Ovary (tissue), 3 donors: ENCODE measurements around the gene PHLDB1.

Experiments used
- EP300 ChIP-seq: sonication (generic); formaldehyde crosslinking; IDR thresholded peaks from one replicate; pipeline ENCODE4 v1.6.1; 2017; ENCODE audit warnings: antibody characterized with exemption
- POLR2A ChIP-seq: fragments of 450-650 bp; IDR thresholded peaks from one replicate; pipeline ENCODE4 v1.6.1; 2017; ENCODE audit warnings: antibody characterized with exemption, mild to moderate bottlenecking, moderate library complexity
- TF ChIP-seq, protein P1 (sequence below), 3 donors: fragments of 450-650 bp in 2 of 3; fragments of 200-600 bp in 1 of 3; IDR thresholded peaks; one replicate each; pipeline versions ENCODE4 v1.5.1 to v1.8.0; 2016 to 2022; ENCODE audit warnings: antibody characterized with exemption in 3 of 3, mild to moderate bottlenecking in 1 of 3
- donor health status: DM: no; HTN: no; CAD: no.

DNA sequence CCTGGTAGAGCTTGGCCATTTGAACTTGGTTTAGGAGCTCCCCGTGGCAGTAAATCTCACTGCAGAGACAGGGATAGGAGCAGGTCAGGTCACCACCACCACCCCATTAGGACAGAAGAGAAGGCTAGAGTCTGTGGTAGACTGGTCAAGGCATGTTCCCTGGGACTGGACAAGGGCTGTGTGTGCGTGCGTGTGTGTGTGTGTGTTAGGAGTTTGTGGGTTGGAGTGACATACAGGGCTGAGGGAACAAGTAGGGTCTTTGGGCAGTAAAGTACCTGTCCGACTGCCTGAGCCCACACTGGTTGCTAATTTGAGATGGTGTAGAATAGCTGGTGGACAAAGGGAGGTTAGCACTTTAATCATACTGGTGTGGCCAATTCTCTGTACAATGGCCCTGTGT is 56.0 kb downstream of the PHLDB1 start:
- TF ChIP-seq, protein P1, sequence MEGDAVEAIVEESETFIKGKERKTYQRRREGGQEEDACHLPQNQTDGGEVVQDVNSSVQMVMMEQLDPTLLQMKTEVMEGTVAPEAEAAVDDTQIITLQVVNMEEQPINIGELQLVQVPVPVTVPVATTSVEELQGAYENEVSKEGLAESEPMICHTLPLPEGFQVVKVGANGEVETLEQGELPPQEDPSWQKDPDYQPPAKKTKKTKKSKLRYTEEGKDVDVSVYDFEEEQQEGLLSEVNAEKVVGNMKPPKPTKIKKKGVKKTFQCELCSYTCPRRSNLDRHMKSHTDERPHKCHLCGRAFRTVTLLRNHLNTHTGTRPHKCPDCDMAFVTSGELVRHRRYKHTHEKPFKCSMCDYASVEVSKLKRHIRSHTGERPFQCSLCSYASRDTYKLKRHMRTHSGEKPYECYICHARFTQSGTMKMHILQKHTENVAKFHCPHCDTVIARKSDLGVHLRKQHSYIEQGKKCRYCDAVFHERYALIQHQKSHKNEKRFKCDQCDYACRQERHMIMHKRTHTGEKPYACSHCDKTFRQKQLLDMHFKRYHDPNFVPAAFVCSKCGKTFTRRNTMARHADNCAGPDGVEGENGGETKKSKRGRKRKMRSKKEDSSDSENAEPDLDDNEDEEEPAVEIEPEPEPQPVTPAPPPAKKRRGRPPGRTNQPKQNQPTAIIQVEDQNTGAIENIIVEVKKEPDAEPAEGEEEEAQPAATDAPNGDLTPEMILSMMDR (IDR thresholded peaks at IDR 0.05) = no peak
- no peak for TF ChIP-seq POLR2A
- TF ChIP-seq EP300 = no peak
